Keratinocyte (primary cell): Measurements from ENCODE around the gene SMARCA4.

Source experiments
- CTCF ChIP-seq, 3 experiments: IDR thresholded peaks in 1 of 3; conservative IDR thresholded peaks in 1 of 3; optimal IDR thresholded peaks in 1 of 3; 2 replicates in 2 of 3; 3 replicates in 1 of 3; pipeline versions ENCODE3 to v1.5.1; 2011; ENCODE audit warnings: low read length in 3 of 3, mild to moderate bottlenecking in 3 of 3, moderate library complexity in 2 of 3, control low read depth in 1 of 3, inconsistent platforms in 1 of 3; ENCODE audit not compliant: insufficient read depth in 2 of 3; ENCODE audit errors: extremely low read depth in 1 of 3
- EZH2 ChIP-seq: IDR thresholded peaks from one replicate; pipeline ENCODE4 v1.6.1; 2012; ENCODE audit warnings: inconsistent platforms, mild to moderate bottlenecking, low read length, moderate library complexity

GRCh38 chr19:10968527-10969135 lies 7.8 kb downstream of the SMARCA4 start:
- TF ChIP-seq CTCF (optimal IDR thresholded peaks at IDR 0.05 in 1 of 3, IDR thresholded peaks at IDR 0.05 in 1 of 3, conservative IDR thresholded peaks at IDR 0.05 in 1 of 3; ENCODE audit: extremely low read depth in 1 of 3, insufficient read depth in 2 of 3, low read length in 3 of 3) (peak; percentile 8 to 32 (median 22)), EZH2 (no peak)
